HG02938 (cell line): ENCODE results near the gene U2AF2.
A peak's percentile ranks its signal among the peaks of the same experiment; 100 is the strongest.

Experiments used
- ATAC-seq: cut with Tn5 transposase; IDR thresholded peaks from one replicate; pipeline ENCODE4 v1.9.1; 2021; ENCODE audit warnings: mild to moderate bottlenecking, moderate library complexity; ENCODE audit not compliant: unreplicated experiment

Gene U2AF2

GRCh38 chr19:55642153-55643002, 12.5 kb upstream of the U2AF2 start:
- ATAC-seq: no peak

GRCh38 chr19:55643003-55643886, 11.6 kb upstream of the U2AF2 start, which contains the start of gene ZNF581:
Gene ZNF581, plus strand, starts transcription at chr19:55643649. Its CDS starts 923 bp downstream, at chr19:55644572.
- ATAC-seq: no peak

GRCh38 chr19:55643887-55644176, 11.0 kb upstream of the U2AF2 start:
- ATAC-seq: no peak

- no peak for ATAC-seq
These were observed 10.5 kb upstream of the U2AF2 start for GRCh38 chr19:55644191-55644833.

- ATAC-seq: no peak
These were observed 9.9 kb upstream of the U2AF2 start for GRCh38 chr19:55644842-55645511.

GRCh38 chr19:55645512-55645881, 9.3 kb upstream of the U2AF2 start:
- no peak for ATAC-seq

GRCh38 chr19:55646889-55647731, 7.7 kb upstream of the U2AF2 start:
- ATAC-seq: no peak

GRCh38 chr19:55647732-55648584, 6.9 kb upstream of the U2AF2 start, which contains the start of gene CCDC106:
Gene CCDC106, plus strand, starts transcription at chr19:55648212. Its CDS starts 835 bp downstream, at chr19:55649047.
- ATAC-seq: no peak

- ATAC-seq: no peak
These were observed 6.1 kb upstream of the U2AF2 start for GRCh38 chr19:55648585-55649267.

GRCh38 chr19:55649268-55650125, 5.3 kb upstream of the U2AF2 start:
- no peak for ATAC-seq

GRCh38 chr19:55650126-55650557, 4.7 kb upstream of the U2AF2 start:
- no peak for ATAC-seq

GRCh38 chr19:55650602-55651230, 4.1 kb upstream of the U2AF2 start:
- no peak for ATAC-seq

- ATAC-seq: no peak
These were observed 3.6 kb upstream of the U2AF2 start for GRCh38 chr19:55651236-55651635.

GRCh38 chr19:55652311-55653128, 2.3 kb upstream of the U2AF2 start:
- ATAC-seq: no peak

GRCh38 chr19:55653651-55654322, 1.0 kb upstream of the U2AF2 start:
- peak; percentile 44 for ATAC-seq
